Stimulated activated naive CD8-positive, alpha-beta T cell treated with anti-CD3 and anti-CD28 coated beads, Interleukin-15, amount 100 ng/mL, for 72 hours (primary cell): ENCODE results near the gene OR4F6.
"Not testable (repeated sequence)": the region's sequence is repeated elsewhere in the genome, so short reads cannot be mapped to it uniquely, and the experiment has no call there.

Experiments used
- ATAC-seq: fragments of 150-1000 bp; cut with Tn5 transposase; 2 replicates; pipeline ENCODE4 v1.10.0; 2021; ENCODE audit warnings: mild to moderate bottlenecking, moderate library complexity
- DNase-seq, 2 donors: peaks; one replicate each; pipeline ENCODE4 v3.0.0; 2021 to 2022
- H3K27ac Mint-ChIP-seq, 2 donors: one replicate each; pipeline ENCODE4 v1.8.0; 2022; ENCODE audit warnings: mild to moderate bottlenecking in 2 of 2, mixed read lengths in 2 of 2, moderate library complexity in 2 of 2
- H3K27me3 Mint-ChIP-seq: one replicate; pipeline ENCODE4 v1.8.0; 2022; ENCODE audit warnings: mixed read lengths
- H3K4me1 Mint-ChIP-seq: one replicate; pipeline ENCODE4 v1.8.0; 2022; ENCODE audit warnings: mild to moderate bottlenecking, mixed read lengths
- H3K4me3 Mint-ChIP-seq, 2 donors: one replicate each; pipeline ENCODE4 v1.8.0; 2022; ENCODE audit warnings: mild to moderate bottlenecking in 2 of 2, mixed read lengths in 2 of 2, moderate library complexity in 1 of 2
- H3K9me3 Mint-ChIP-seq, 2 donors: one replicate each; pipeline ENCODE4 v1.8.0; 2022; ENCODE audit warnings: mixed read lengths in 2 of 2

The OR4F6 gene

GRCh38 chr15:101803209-101803608 is at the start of gene OR4F6:
TSS of gene OR4F6 (plus strand) at chr15:101803509. CDS start at chr15:101805720, 2,211 bp downstream.
- Mint-ChIP-seq H3K9me3 (no peaks in the 10 kb centered on the region), H3K4me1 (no peaks in the 10 kb centered on the region), H3K27me3 (peaks cover 41% of the 10 kb centered on the region), H3K4me3 (no peak within 1 kb of the TSS), H3K27ac (no peak within 1 kb of the TSS)
- DNase-seq (no peak), ATAC-seq (no peak)

- DNase-seq, ATAC-seq, H3K4me3 Mint-ChIP-seq: not testable (repeated sequence)
Measured at GRCh38 chr15:101764669-101765339, 38.5 kb upstream of the OR4F6 start.

GRCh38 chr15:101765340-101765671 is 38.0 kb upstream of the OR4F6 start:
- not testable (repeated sequence) for ATAC-seq, H3K27ac Mint-ChIP-seq, H3K9me3 Mint-ChIP-seq, H3K4me1 Mint-ChIP-seq, DNase-seq, H3K4me3 Mint-ChIP-seq, H3K27me3 Mint-ChIP-seq

More at GRCh38 chr15:101764669-101765339, 38.5 kb upstream of the OR4F6 start:
- not testable (repeated sequence) for H3K27me3 Mint-ChIP-seq, H3K4me1 Mint-ChIP-seq, H3K27ac Mint-ChIP-seq, H3K9me3 Mint-ChIP-seq

- Mint-ChIP-seq H3K4me1 (no peaks in the 10 kb centered on the region), H3K27ac (peak overlapping the region; percentile 68 to 72), H3K27me3 (no peaks in the 10 kb centered on the region), H3K4me3 (no peak overlapping the region), H3K9me3 (no peaks in the 10 kb centered on the region)
- no peak for DNase-seq
- ATAC-seq, result peak; percentile 65
Measured at GRCh38 chr15:101765772-101766456, 37.4 kb upstream of the OR4F6 start.

- not testable (repeated sequence) for H3K4me3 Mint-ChIP-seq, DNase-seq, H3K4me1 Mint-ChIP-seq, H3K9me3 Mint-ChIP-seq, H3K27ac Mint-ChIP-seq, H3K27me3 Mint-ChIP-seq, ATAC-seq
Measured at GRCh38 chr15:101767083-101767640, 36.1 kb upstream of the OR4F6 start.

GRCh38 chr15:101772921-101773320 is 30.4 kb upstream of the OR4F6 start:
- Mint-ChIP-seq H3K4me1 (no peaks in the 10 kb centered on the region), H3K4me3 (no peak overlapping the region), H3K9me3 (no peaks in the 10 kb centered on the region), H3K27me3 (no peaks in the 10 kb centered on the region), H3K27ac (no peak overlapping the region)
- DNase-seq (no peak), ATAC-seq (no peak)

GRCh38 chr15:101773496-101774100 is 29.7 kb upstream of the OR4F6 start:
- Mint-ChIP-seq H3K27ac (no peak overlapping the region), H3K4me3 (no peak overlapping the region), H3K4me1 (no peaks in the 10 kb centered on the region), H3K9me3 (no peaks in the 10 kb centered on the region), H3K27me3 (peaks cover under 1% of the 10 kb centered on the region)
- ATAC-seq, result no peak
- DNase-seq, result no peak

GRCh38 chr15:101775136-101775535 is 28.2 kb upstream of the OR4F6 start:
- Mint-ChIP-seq H3K27ac (no peak overlapping the region), H3K4me1 (no peaks in the 10 kb centered on the region), H3K9me3 (no peaks in the 10 kb centered on the region), H3K4me3 (no peak overlapping the region), H3K27me3 (peaks cover 16% of the 10 kb centered on the region)
- DNase-seq (no peak), ATAC-seq (no peak)

- not testable (repeated sequence) for H3K27ac Mint-ChIP-seq, ATAC-seq, H3K9me3 Mint-ChIP-seq, H3K4me1 Mint-ChIP-seq, H3K4me3 Mint-ChIP-seq, DNase-seq
- peaks cover 30% of the 10 kb centered on the region for H3K27me3 Mint-ChIP-seq
Measured at GRCh38 chr15:101778576-101778975, 24.7 kb upstream of the OR4F6 start.

- H3K27me3 Mint-ChIP-seq, result peaks cover 39% of the 10 kb centered on the region
- not testable (repeated sequence) for H3K4me3 Mint-ChIP-seq, ATAC-seq, H3K4me1 Mint-ChIP-seq, DNase-seq, H3K9me3 Mint-ChIP-seq
- H3K27ac Mint-ChIP-seq, result peak overlapping the region in 1 of 2 donors; percentile 19
Measured at GRCh38 chr15:101780225-101780624, 23.1 kb upstream of the OR4F6 start.

- no peak overlapping the region for H3K27ac Mint-ChIP-seq
- peaks cover 39% of the 10 kb centered on the region for H3K27me3 Mint-ChIP-seq
- DNase-seq, result no peak
- H3K9me3 Mint-ChIP-seq, result no peaks in the 10 kb centered on the region
- no peak for ATAC-seq
- no peaks in the 10 kb centered on the region for H3K4me1 Mint-ChIP-seq
- H3K4me3 Mint-ChIP-seq, result no peak overlapping the region
Measured at GRCh38 chr15:101781928-101782327, 21.4 kb upstream of the OR4F6 start.

GRCh38 chr15:101784644-101785043 is 18.7 kb upstream of the OR4F6 start:
- DNase-seq, result no peak
- peaks cover 28% of the 10 kb centered on the region for H3K27me3 Mint-ChIP-seq
- no peak overlapping the region for H3K4me3 Mint-ChIP-seq
- H3K27ac Mint-ChIP-seq, result no peak overlapping the region
- no peaks in the 10 kb centered on the region for H3K4me1 Mint-ChIP-seq
- ATAC-seq, result no peak
- no peaks in the 10 kb centered on the region for H3K9me3 Mint-ChIP-seq

- not testable (repeated sequence) for H3K4me3 Mint-ChIP-seq, H3K4me1 Mint-ChIP-seq, H3K9me3 Mint-ChIP-seq, ATAC-seq, DNase-seq, H3K27ac Mint-ChIP-seq
- peaks cover 10% of the 10 kb centered on the region for H3K27me3 Mint-ChIP-seq
Measured at GRCh38 chr15:101786422-101786821, 16.9 kb upstream of the OR4F6 start.

- not testable (repeated sequence) for H3K27ac Mint-ChIP-seq, ATAC-seq, H3K4me3 Mint-ChIP-seq, H3K27me3 Mint-ChIP-seq, H3K4me1 Mint-ChIP-seq, H3K9me3 Mint-ChIP-seq, DNase-seq
Measured at GRCh38 chr15:101788001-101788400, 15.3 kb upstream of the OR4F6 start.

GRCh38 chr15:101788503-101789269 is 14.6 kb upstream of the OR4F6 start:
- ATAC-seq, H3K27me3 Mint-ChIP-seq, H3K4me1 Mint-ChIP-seq: not testable (repeated sequence)

More at GRCh38 chr15:101788503-101789269, 14.6 kb upstream of the OR4F6 start:
- H3K9me3 Mint-ChIP-seq, H3K4me3 Mint-ChIP-seq, H3K27ac Mint-ChIP-seq, DNase-seq: not testable (repeated sequence)
